Keratinocyte (primary cell): ENCODE results near the gene CRYM.

ENCODE experiments used
- CTCF ChIP-seq, 3 experiments: IDR thresholded peaks in 1 of 3; conservative IDR thresholded peaks in 1 of 3; optimal IDR thresholded peaks in 1 of 3; 2 replicates in 2 of 3; 3 replicates in 1 of 3; pipeline versions ENCODE3 to v1.5.1; 2011; ENCODE audit warnings: low read length in 3 of 3, mild to moderate bottlenecking in 3 of 3, moderate library complexity in 2 of 3, control low read depth in 1 of 3, inconsistent platforms in 1 of 3; ENCODE audit not compliant: insufficient read depth in 2 of 3; ENCODE audit errors: extremely low read depth in 1 of 3
- EZH2 ChIP-seq: IDR thresholded peaks from one replicate; pipeline ENCODE4 v1.6.1; 2012; ENCODE audit warnings: inconsistent platforms, mild to moderate bottlenecking, low read length, moderate library complexity

GRCh38 chr16:21218153-21218552 lies 59.9 kb downstream of the CRYM start:
- no peak for TF ChIP-seq CTCF (optimal IDR thresholded peaks at IDR 0.05 in 1 of 3, IDR thresholded peaks at IDR 0.05 in 1 of 3, conservative IDR thresholded peaks at IDR 0.05 in 1 of 3; ENCODE audit: extremely low read depth in 1 of 3, insufficient read depth in 2 of 3, low read length in 3 of 3)
- TF ChIP-seq EZH2, result no peak
